GM19351 (cell line): ENCODE data around the gene TMEM213.

Experiments used
- ATAC-seq: cut with Tn5 transposase; IDR thresholded peaks from one replicate; pipeline ENCODE4 v1.9.1; 2021; ENCODE audit warnings: mild to moderate bottlenecking, moderate library complexity; ENCODE audit not compliant: unreplicated experiment

Gene TMEM213

DNA sequence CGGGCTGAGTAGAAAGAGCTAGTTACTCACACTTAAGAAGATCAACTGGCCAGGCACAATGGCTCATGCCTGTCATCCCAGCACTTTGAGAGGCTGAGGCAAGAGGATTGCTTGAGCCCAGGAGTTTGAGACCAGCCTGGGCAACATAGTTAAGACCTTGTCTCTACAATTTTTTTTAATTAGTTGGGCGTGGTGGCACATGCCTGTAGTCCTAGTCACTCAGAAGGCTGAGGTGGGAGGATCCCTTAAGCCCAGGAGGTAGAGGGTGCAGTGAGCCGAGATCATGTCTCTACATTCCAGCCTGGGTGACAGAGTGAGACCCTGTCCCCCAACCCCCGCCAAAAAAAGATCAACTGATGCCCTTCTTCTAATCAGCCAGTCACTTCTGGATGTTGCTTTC, 74.8 kb downstream of the TMEM213 start:
- no peak for ATAC-seq

DNA sequence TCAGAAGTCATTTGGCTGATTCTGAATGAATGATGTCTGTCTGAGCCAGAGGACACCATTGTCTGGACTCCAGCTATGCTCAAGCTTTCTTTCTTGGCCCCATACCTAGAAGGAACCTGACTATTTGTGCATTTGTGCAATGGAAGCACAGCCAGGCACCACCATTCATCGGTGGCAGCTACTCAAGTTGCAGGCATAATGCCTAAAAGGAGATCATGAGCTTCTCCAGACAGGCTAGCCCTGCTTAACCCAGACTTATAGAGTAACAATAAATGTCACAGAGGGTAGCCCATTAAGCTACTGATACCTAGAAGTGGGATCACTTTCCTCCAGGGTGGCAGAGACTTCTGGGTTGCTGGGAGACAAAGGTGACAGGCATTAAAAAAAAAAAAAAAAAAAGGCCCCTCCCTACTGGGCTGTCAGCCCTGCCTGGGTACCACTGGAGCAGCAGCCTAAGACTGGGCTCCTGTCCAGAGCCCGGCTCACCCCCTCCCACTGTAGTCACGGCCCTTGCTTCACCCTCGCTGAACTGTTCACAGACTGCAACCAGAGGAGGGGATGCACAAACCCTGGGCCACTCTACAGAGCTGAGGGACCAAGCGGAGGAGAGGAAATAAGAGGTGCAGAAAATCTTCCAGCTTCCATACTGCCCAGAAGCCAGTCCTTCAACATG, 75.6 kb downstream of the TMEM213 start:
- ATAC-seq: no peak

DNA sequence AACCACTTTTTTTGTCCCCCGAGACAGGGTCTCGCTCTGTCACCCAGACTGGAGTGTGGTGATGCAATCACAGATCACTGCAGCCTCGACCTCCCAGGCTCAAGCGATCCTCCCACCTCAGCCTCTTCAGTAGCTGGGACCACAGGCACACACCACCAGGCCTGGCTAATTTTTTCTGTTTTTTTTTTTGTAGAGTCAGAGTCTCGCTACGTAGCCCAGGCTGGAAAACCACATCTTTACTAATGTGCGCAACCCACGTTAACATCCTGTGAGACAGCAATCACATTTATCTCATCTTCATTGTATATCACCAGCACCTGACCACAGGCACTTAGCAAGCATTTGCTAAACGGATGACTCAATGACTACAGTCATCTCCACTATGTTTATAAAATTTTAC, 78.0 kb downstream of the TMEM213 start:
- peak; percentile 76 for ATAC-seq

DNA sequence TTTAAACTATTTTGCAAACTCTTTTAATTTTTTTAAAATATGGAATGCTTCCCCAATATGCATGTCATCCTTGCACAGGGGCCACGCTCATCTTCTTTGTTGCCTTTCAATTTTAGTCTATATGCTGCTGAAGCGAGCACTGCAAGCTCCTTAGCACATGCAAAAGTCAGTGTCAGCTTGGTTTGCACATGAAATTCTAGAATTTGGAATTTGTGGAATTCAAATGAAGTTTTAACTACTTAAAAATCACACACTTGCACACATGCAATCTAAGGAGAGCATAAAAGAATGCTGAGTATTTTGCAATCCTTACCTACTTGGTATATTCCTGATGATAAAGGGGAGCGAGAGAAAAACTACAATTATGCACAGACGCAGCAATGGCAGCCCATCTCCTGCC, 78.5 kb downstream of the TMEM213 start:
- ATAC-seq: no peak

DNA sequence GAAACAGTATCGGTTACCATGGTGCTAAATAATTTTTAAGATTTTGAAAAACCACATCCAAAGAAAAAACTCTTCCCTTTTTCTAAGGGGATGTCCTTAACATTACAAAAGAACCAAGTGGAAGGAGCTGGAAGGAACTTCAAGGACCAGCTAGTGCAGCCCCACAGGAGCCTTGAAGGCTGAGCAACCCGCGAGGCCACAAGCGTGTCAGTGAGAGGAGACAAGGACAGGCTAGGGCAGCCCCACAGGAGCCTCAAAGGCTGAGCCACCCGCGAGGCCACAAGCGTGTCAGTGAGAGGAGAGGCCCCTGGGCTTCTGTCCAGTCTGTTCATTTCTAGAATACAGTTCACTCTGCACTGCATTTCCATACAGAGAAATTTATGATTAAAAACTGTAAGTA, 80.3 kb downstream of the TMEM213 start:
- ATAC-seq: no peak

DNA sequence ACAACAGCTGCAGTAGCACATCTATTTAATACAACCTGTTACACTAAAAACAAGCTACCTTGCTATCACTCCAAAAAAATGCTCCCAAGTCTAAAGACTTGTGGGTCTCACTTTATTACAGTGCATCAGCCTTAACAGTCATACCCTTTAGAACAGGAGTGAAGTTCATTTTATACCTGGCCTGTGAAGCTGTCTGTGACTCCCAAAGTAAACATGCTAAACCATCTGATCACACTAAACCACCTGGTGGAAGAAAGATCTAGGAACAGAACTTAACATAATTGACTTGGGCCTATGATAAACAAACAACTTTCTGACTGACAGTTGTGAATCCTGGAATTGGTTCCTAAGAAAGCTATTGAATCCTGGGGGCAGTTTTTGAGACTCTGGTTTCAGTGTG, 81.1 kb downstream of the TMEM213 start:
- no peak for ATAC-seq

DNA sequence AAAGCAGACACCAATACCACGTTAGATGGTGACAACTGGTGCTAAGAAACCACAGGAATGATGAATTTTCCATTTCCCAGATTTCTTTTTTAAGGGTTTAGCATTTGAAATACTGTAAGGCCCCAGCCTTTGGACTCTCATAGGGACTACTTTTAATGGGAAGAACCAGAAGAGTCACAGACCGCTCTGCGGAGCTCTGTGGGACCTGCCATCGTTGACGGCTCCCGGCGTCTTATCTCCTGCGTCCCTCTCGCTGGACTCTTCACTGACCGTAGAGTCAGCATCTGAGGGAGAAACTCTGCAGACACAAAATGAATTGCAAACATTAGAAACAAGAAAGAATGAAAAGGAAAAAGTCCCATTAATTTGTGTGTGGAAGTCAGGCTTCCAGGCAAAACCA, 81.6 kb downstream of the TMEM213 start:
- no peak for ATAC-seq

DNA sequence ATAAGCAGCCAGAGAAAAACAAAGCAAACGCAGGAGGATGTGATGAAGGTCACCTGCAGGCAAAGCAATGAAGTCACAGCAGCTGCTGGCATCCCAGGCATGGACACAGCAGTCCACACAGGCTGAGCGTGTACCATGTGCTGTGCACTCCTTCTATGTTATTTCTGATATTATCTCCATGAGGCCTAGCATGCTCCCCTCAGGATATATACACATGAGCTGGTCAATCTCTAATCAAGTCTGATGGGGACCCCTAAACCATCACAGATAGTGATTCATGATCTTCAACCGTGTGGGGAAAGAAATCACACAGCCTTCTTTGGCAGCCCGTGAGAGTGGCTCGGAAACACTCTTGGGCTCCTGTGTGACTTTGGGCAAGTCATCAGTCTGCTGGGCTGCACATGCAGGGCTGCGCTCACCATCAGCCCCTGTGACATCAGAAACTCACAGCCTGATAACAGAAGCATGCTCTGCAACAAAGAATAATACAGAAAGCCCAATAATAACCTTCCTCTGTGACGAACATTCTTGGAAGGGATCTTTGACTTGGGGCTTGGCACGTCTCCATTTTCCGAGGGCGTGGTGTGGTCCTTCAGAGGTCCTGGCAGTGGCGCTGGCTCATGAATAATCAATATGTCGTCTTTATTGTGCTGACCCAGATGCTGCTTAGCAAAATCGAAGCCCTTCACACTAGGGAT, 83.2 kb downstream of the TMEM213 start:
- ATAC-seq: no peak

DNA sequence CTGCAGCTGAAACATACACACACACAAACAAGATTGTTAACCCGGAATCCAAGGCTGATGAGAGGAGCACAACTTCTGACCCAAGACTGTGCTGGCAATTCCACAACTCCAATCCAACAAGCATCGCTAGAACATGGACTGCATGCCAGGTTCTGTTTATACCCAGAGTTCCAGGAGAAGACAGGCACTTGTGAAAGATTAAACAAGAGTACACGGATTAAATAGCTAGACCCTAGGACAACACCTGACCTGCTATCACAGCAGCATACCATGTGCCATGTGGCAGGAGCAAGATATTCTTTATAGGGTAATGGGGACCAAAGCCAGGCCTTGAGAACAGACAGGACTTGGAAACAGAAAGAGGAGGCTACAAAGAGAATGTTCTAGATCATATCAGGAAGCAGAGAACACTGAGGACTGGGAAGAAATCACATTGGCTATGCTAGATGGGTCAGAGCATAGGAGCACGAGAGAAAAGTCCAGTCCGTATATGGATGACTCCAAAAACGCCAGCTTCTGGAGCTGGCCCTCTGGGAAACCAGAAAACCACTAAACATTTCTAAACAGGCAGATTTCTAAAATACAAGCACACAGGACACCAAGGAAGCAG, 83.9 kb downstream of the TMEM213 start:
- no peak for ATAC-seq

DNA sequence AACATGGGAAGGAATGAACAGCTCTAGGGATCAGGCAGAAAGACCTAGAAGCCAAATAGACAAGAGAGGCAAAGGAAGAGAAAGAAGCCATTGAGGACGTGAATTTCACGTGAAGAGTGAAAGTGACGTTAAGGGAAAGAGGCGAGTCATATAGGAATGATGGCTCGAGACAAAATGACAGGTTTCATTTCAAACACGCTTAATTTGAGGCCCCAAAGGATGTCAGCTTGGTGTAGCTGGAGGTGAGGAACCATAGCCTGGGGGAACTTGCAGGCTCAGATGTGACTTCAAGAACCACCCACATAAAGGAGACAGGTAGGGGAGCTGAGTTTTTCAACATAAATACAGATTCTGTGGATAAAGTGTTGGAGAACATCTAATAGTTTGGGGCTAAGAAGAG, 84.5 kb downstream of the TMEM213 start:
- ATAC-seq: no peak

DNA sequence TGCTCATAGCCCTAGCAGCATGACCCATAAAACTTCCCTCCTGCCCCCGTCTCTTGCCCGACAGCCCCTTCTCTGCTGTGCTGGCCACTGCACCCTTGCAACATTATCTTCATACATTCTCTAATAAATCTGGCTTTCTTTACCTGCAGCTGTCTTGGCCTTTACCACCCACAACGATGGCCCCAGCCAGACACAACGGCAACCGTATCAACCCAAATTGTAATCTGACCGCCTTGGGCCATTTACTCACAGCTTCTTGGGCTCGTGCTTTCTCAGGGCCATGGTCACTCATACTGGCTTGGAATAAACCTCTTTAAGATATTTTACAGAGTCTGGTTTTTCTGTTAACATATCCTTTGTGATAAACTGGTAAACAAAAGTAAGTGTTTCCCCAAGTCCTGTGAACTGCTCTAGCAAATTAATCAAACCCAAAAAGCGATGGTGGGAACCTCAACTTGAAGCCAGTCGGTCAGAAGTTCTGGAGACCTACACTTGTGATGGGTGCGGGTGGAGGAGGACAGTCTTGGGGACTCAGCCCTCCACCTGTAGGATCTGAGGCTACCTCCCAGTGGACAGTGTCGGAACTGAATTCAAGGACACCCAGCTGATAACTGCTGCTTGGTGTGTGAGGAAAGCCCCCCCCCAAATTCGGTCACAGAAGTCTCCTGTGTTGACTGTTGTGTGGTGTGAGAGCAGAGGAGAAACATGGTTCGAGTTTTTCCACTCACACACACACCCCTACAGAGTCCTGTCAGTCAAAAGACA, 87.8 kb downstream of the TMEM213 start:
- ATAC-seq: no peak

DNA sequence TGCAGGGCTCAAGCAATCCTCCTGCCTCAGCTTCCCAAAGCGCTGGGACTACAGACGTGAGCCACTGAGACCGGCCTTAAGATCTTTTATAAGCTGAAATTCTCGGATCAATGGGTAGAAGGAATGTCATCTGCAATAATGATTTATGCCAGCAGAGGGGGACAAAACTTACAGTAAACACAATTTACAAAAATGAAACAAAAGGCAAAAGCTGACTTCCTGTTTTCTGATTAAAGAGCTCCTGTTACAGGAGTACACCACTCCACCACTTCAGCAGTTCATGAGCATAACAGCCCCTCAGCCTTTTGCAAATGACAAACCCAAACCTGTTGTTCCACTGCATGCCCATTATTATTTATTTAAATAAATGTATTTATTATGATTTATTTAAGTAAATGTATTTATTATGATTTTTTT, 88.7 kb downstream of the TMEM213 start:
- peak; percentile 88 for ATAC-seq

DNA sequence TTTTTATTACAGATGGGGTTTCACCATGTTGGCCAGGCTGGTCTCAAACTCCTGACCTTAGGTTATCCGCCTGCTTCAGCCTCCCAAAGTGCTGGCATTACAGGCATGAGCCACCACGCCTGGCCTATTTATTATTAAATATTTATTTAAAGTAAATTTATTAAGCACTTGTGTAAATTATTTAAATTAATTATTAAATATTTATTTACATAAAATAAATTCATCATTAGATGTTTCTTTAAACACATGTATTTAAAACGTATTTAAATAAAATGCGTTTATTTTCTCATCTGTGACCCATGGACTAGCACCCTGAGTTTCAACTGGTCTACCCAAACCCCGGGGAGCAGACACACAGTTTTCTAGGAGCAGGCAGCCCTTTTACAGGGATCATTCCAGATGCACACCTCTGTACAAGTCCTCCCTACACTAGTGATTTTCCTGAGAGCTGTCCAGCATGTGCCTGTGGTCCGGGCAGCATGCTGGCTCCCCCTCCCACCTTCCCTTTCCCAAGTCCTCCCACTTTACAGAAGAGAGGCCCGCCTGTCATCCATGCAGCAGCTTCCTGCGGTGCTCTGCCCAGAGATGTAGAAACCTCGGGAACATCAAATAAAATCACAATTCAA, 89.4 kb downstream of the TMEM213 start:
- no peak for ATAC-seq
